NCI-H226 (cell line): ENCODE measurements around the gene KCNN3.
A peak's percentile ranks its signal among the peaks of the same experiment; 100 is the strongest.

Source experiments
- DNase-seq: peaks from one replicate; pipeline ENCODE4 v3.0.0-alpha.2; 2015

Gene KCNN3

GRCh38 chr1:154860156-154860870 is 9.8 kb downstream of the KCNN3 start:
- DNase-seq = no peak

GRCh38 chr1:154859786-154860155 is 10.3 kb downstream of the KCNN3 start:
- no peak for DNase-seq

GRCh38 chr1:154859151-154859785 is 10.8 kb downstream of the KCNN3 start:
- peak; percentile 0 for DNase-seq

- DNase-seq = no peak
Measured at GRCh38 chr1:154857441-154858215, 12.5 kb downstream of the KCNN3 start.

- DNase-seq = no peak
Measured at GRCh38 chr1:154857022-154857421, 13.1 kb downstream of the KCNN3 start.

- DNase-seq = no peak
Measured at GRCh38 chr1:154856544-154856943, 13.5 kb downstream of the KCNN3 start.

GRCh38 chr1:154856049-154856448 is 14.0 kb downstream of the KCNN3 start:
- DNase-seq = no peak

GRCh38 chr1:154855186-154855851 is 14.8 kb downstream of the KCNN3 start:
- no peak for DNase-seq

- no peak for DNase-seq
Measured at GRCh38 chr1:154852845-154853244, 17.2 kb downstream of the KCNN3 start.

- no peak for DNase-seq
Measured at GRCh38 chr1:154851392-154852177, 18.5 kb downstream of the KCNN3 start.

GRCh38 chr1:154849645-154850131 is 20.4 kb downstream of the KCNN3 start:
- no peak for DNase-seq

GRCh38 chr1:154848983-154849382 is 21.1 kb downstream of the KCNN3 start:
- no peak for DNase-seq

- DNase-seq = no peak
Measured at GRCh38 chr1:154847891-154848290, 22.2 kb downstream of the KCNN3 start.

GRCh38 chr1:154846565-154847442 is 23.3 kb downstream of the KCNN3 start:
- DNase-seq = no peak

GRCh38 chr1:154845879-154846278 is 24.2 kb downstream of the KCNN3 start:
- no peak for DNase-seq

GRCh38 chr1:154845174-154845573 is 24.9 kb downstream of the KCNN3 start:
- DNase-seq = no peak

- DNase-seq = no peak
Measured at GRCh38 chr1:154844297-154844681, 25.8 kb downstream of the KCNN3 start.

- DNase-seq = no peak
Measured at GRCh38 chr1:154843636-154844296, 26.3 kb downstream of the KCNN3 start.

GRCh38 chr1:154842635-154843034 is 27.4 kb downstream of the KCNN3 start:
- DNase-seq = no peak

- DNase-seq = no peak
Measured at GRCh38 chr1:154841384-154841783, 28.7 kb downstream of the KCNN3 start.
